ENCODE data around the gene GSTO2. TPM values are rescaled to one million over a fixed set of nuclear protein-coding genes. Genes with fewer than 3 reads are reported as not detected.
"Not testable (repeated sequence)": the region's sequence is repeated elsewhere in the genome, so short reads cannot be mapped to it uniquely, and the experiment has no call there.

The GSTO2 gene
- total RNA-seq, 2 experiments from 2014 or later = 1.8 to 2.7 TPM

DNA sequence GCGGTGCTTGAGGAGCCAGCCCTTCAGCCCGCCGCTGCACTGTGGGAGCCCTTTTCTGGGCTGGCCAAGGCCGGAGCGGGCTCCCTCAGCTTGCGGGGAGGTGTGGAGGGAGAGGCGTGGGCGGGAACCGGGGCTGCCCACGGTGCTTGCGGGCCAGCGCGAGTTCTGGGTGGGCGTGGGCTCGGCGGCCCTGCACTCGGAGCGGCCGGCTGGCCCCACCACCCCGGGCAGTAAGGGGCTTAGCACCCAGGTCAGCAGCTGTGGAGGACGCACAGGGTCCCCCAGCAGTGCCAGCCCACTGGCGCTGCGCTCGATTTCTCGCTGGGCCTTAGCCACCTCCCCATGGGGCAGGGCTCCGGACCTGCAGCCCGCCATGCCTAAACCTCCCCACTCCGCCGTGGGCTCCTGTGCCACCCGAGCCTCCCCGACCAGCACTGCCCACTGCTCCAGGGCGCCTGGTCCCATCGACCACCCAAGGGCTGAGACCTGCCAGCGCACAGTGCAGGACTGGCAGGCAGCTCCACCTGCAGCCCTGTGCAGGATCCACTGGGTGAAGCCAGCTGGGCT, 23.8 kb upstream of the GSTO2 start:
- intact Hi-C loops (cut with micrococcal nuclease) = no loop called here
- POLR2A ChIA-PET = no interaction called here
- ATAC-seq (no peak), DNase-seq (no peak)
- H3K4me3 Mint-ChIP-seq = no peak overlapping the region
- H3K36me3 Mint-ChIP-seq (ENCODE audit: low read depth) = no peaks in the 10 kb centered on the region
- no peaks in the 10 kb centered on the region for H3K9me3 Mint-ChIP-seq
- TF ChIP-seq, protein P1, sequence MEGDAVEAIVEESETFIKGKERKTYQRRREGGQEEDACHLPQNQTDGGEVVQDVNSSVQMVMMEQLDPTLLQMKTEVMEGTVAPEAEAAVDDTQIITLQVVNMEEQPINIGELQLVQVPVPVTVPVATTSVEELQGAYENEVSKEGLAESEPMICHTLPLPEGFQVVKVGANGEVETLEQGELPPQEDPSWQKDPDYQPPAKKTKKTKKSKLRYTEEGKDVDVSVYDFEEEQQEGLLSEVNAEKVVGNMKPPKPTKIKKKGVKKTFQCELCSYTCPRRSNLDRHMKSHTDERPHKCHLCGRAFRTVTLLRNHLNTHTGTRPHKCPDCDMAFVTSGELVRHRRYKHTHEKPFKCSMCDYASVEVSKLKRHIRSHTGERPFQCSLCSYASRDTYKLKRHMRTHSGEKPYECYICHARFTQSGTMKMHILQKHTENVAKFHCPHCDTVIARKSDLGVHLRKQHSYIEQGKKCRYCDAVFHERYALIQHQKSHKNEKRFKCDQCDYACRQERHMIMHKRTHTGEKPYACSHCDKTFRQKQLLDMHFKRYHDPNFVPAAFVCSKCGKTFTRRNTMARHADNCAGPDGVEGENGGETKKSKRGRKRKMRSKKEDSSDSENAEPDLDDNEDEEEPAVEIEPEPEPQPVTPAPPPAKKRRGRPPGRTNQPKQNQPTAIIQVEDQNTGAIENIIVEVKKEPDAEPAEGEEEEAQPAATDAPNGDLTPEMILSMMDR (IDR thresholded peaks at IDR 0.05) = no peak
- H3K27ac Mint-ChIP-seq = no peak overlapping the region
- peaks cover 12% of the 10 kb centered on the region for H3K27me3 Mint-ChIP-seq
- CTCF ChIA-PET = no interaction called here
- peaks cover 14% of the 10 kb centered on the region for H3K4me1 Mint-ChIP-seq (ENCODE audit: low read depth)

DNA sequence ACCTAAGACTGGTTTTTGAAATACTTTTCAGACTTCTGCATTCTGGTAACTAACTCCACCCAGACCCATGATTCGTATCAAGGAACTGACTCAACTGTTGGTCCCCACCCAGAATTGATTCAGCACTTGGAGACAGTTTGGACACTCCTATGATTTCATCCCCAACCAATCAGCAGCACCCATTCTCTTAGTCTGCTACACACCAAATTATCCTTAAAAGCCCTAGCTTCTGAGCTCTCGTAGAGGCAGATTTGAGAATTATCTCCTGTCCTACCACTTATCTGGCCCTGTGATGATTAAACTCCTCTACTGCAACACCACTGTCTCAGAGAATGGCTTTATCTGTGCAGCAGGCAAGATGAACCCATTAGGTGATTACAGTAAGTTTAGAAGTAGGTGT, 22.0 kb upstream of the GSTO2 start:
- ChIA-PET CTCF (interaction anchor here (2.5 kb wide), 1 partner anchor 28 kb away, joined by 14 read pairs; no protein-coding TSS in a partner anchor), POLR2A (interaction anchor here (1.0 kb wide), 1 partner anchor 125 kb away, joined by 3 read pairs; the partner anchor contains the start of gene SFR1)
- Mint-ChIP-seq H3K36me3 (ENCODE audit: low read depth) (no peaks in the 10 kb centered on the region), H3K4me3 (no peak overlapping the region), H3K27me3 (peaks cover 9% of the 10 kb centered on the region), H3K9me3 (no peaks in the 10 kb centered on the region), H3K4me1 (ENCODE audit: low read depth) (peaks cover 14% of the 10 kb centered on the region), H3K27ac (peak overlapping the region; percentile 55)
- DNase-seq (peak; percentile 22), ATAC-seq (peak; percentile 82)
- intact Hi-C loops (cut with micrococcal nuclease) = no loop called here
- TF ChIP-seq, protein P1 (IDR thresholded peaks at IDR 0.05) = no peak

DNA sequence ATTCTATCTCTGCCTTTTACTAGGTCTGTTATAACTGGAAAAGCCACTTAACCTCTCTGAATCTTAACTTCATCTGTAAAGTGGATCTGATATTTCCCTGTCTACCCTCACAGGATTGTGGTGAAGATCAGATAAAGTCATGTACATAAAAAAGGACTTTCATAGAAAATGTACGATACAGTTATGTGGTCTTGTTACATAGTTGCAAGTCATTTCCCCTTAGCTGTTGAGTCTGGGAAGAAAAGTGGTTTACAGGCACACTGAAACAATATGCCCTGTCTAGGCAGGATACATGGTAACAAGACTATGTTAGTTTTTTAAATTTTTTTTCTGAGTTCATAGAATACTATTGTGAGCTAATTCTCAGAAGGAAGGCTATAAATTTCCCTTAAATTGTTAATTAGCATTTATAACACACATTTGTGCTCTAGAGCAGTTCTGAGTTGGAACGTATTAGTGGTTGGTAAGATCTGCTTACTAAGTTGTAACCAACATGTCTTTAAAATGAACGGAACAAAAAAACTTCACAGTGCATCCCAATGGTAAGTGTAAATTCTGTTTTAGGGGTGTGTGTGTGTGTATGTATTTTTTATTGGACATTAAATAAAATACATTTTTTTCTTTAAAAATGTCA, 21.4 kb upstream of the GSTO2 start:
- ChIA-PET CTCF (interaction anchor here (0.7 to 2.5 kb wide), 3 partner anchors 10 to 44 kb away, joined by 3 to 14 read pairs (median 3); no protein-coding TSS in a partner anchor), POLR2A (interaction anchor here (1.0 to 1.2 kb wide), 3 partner anchors 14 to 126 kb away, joined by 3 read pairs; partner anchors contain the start of gene SFR1)
- H3K4me1 Mint-ChIP-seq (ENCODE audit: low read depth) = peaks cover 14% of the 10 kb centered on the region
- intact Hi-C loops (cut with micrococcal nuclease) = no loop called here
- no peak for DNase-seq
- peak overlapping the region; percentile 55 for H3K27ac Mint-ChIP-seq
- TF ChIP-seq, protein P1 (IDR thresholded peaks at IDR 0.05) = no peak
- H3K36me3 Mint-ChIP-seq (ENCODE audit: low read depth) = no peaks in the 10 kb centered on the region
- no peaks in the 10 kb centered on the region for H3K9me3 Mint-ChIP-seq
- peaks cover 9% of the 10 kb centered on the region for H3K27me3 Mint-ChIP-seq
- no peak overlapping the region for H3K4me3 Mint-ChIP-seq
- peak; percentile 71 for ATAC-seq

DNA sequence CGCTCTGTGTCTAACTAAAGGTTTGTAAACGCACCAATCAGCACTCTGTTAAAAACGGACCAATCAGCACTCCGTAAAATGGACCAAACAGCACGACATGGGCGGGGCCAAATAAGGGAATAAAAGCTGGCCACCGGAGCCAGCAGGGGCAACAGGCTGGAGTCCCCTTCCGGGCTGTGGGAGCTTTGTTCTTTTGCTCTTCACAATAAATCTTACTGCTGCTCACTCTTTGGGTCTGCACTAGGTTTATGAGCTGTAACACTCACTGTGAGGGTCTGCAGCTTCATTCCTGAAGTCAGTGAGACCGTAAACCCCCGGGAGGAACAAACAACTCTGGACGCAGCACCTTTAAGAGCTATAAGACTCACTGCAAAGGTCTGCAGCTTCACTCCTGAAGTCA, 20.1 kb upstream of the GSTO2 start:
- DNase-seq; H3K36me3 Mint-ChIP-seq (ENCODE audit: low read depth); intact Hi-C loops (cut with micrococcal nuclease); ATAC-seq; H3K4me3 Mint-ChIP-seq; H3K27me3 Mint-ChIP-seq; H3K9me3 Mint-ChIP-seq; H3K27ac Mint-ChIP-seq: not testable (repeated sequence)
- ChIA-PET CTCF (interaction anchor here (2.5 kb wide), 1 partner anchor 26 kb away, joined by 14 read pairs; no protein-coding TSS in a partner anchor), POLR2A (interaction anchor here (0.9 to 1.2 kb wide), 3 partner anchors 13 to 19 kb away, joined by 3 read pairs; no protein-coding TSS in a partner anchor)
- peaks cover 26% of the 10 kb centered on the region for H3K4me1 Mint-ChIP-seq (ENCODE audit: low read depth)

DNA sequence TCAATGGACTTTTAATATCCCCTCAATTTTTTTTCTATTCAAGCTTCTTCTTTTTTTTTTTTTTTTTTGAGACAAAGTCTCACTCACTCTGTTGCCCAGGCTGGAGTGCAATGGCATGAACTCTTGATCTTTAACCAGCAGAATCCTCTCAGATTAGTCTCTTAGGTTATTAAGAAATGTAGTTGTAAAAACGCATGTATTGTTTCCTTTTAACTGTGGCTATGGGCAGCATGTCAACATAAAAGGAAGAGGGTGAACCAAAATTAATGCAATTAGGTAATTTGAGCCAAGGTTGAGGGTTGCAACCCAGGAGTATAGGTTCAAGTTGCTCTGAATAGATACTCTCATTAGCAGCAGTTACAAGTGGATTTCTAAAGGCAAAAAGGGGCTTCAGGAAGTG, 18.6 kb upstream of the GSTO2 start:
- H3K36me3 Mint-ChIP-seq (ENCODE audit: low read depth) = peaks cover 3% of the 10 kb centered on the region
- no peaks in the 10 kb centered on the region for H3K9me3 Mint-ChIP-seq
- CTCF ChIA-PET = no interaction called here
- intact Hi-C loops (cut with micrococcal nuclease) = no loop called here
- no peak overlapping the region for H3K4me3 Mint-ChIP-seq
- ATAC-seq (no peak), DNase-seq (no peak)
- peaks cover 31% of the 10 kb centered on the region for H3K4me1 Mint-ChIP-seq (ENCODE audit: low read depth)
- TF ChIP-seq, protein P1 (IDR thresholded peaks at IDR 0.05) = no peak
- H3K27me3 Mint-ChIP-seq = peaks cover 4% of the 10 kb centered on the region
- no peak overlapping the region for H3K27ac Mint-ChIP-seq
- POLR2A ChIA-PET = no interaction called here

Data from activated CD8-positive, alpha-beta T cell treated with anti-CD3 and anti-CD28 coated beads for 36 hours (primary cell).